ENCODE measurements around the gene PNPLA5. TPM values are rescaled to one million over a fixed set of nuclear protein-coding genes. Genes with fewer than 3 reads are reported as not detected.

PNPLA5 gene
- total RNA-seq, 2 experiments from 2014 or later, result not detected

- Histone ChIP-seq H3K27me3 (ENCODE audit: control insufficient read depth in 1 of 2, insufficient read depth in 2 of 2, low read length in 2 of 2) (peaks cover 32 to 52% of the 10 kb centered on the region in 2 experiments), H3K36me3 (ENCODE audit: insufficient read depth, low read length) (no peaks in the 10 kb centered on the region), H3K4me1 (ENCODE audit: insufficient read depth, low read length) (peaks cover 11% of the 10 kb centered on the region), H3K27ac (ENCODE audit: low read depth in 1 of 2, low read length in 2 of 2) (no peak overlapping the region), H3K4me3 (ENCODE audit: low read length) (no peak overlapping the region), H3K9me3 (ENCODE audit: control insufficient read depth in 1 of 2, insufficient read depth in 1 of 2, low read length in 2 of 2) (peaks cover 0 to 5% of the 10 kb centered on the region in 2 experiments)
- Mint-ChIP-seq H3K9me3 (no peaks in the 10 kb centered on the region), H3K27ac (no peak overlapping the region), H3K36me3 (ENCODE audit: low read depth) (no peaks in the 10 kb centered on the region), H3K27me3 (peaks cover 40% of the 10 kb centered on the region), H3K4me1 (ENCODE audit: low read depth) (no peaks in the 10 kb centered on the region), H3K4me3 (no peak overlapping the region)
- ChIA-PET POLR2A (no interaction called here), CTCF (no interaction called here)
- TF ChIP-seq CTCF (IDR thresholded peaks at IDR 0.05), result no peak
- ATAC-seq (ENCODE audit: poor library complexity) (no peak), DNase-seq (no peak)
- intact Hi-C loops (cut with DNase I, micrococcal nuclease), result no loop called here
Measured at GRCh38 chr22:43892183-43892894, 526 bp upstream of the PNPLA5 start.

- ChIA-PET CTCF (no interaction called here), POLR2A (no interaction called here)
- H3K4me3 Mint-ChIP-seq, result no peak overlapping the region
- no peaks in the 10 kb centered on the region for H3K4me1 Mint-ChIP-seq (ENCODE audit: low read depth)
- intact Hi-C loops (cut with DNase I, micrococcal nuclease), result no loop called here
- H3K36me3 Mint-ChIP-seq (ENCODE audit: low read depth), result no peaks in the 10 kb centered on the region
- H3K27me3 Mint-ChIP-seq, result peaks cover 50% of the 10 kb centered on the region
- H3K27ac Mint-ChIP-seq, result no peak overlapping the region
- DNase-seq (no peak), ATAC-seq (ENCODE audit: poor library complexity) (no peak)
- Histone ChIP-seq H3K9me3 (ENCODE audit: control insufficient read depth in 1 of 2, insufficient read depth in 1 of 2, low read length in 2 of 2) (peaks cover 0 to 5% of the 10 kb centered on the region in 2 experiments), H3K4me3 (ENCODE audit: low read length) (no peak overlapping the region), H3K36me3 (ENCODE audit: insufficient read depth, low read length) (no peaks in the 10 kb centered on the region), H3K4me1 (ENCODE audit: insufficient read depth, low read length) (peaks cover 11% of the 10 kb centered on the region), H3K27ac (ENCODE audit: low read depth in 1 of 2, low read length in 2 of 2) (no peak overlapping the region), H3K27me3 (ENCODE audit: control insufficient read depth in 1 of 2, insufficient read depth in 2 of 2, low read length in 2 of 2) (peaks cover 34 to 54% of the 10 kb centered on the region in 2 experiments)
- no peak for TF ChIP-seq CTCF (IDR thresholded peaks at IDR 0.05)
- H3K9me3 Mint-ChIP-seq, result no peaks in the 10 kb centered on the region
Measured at GRCh38 chr22:43890901-43891331, 897 bp downstream of the PNPLA5 start.

GRCh38 chr22:43889860-43890253 is 2.0 kb downstream of the PNPLA5 start:
- Mint-ChIP-seq H3K4me1 (ENCODE audit: low read depth) (no peaks in the 10 kb centered on the region), H3K27ac (no peak overlapping the region), H3K9me3 (no peaks in the 10 kb centered on the region), H3K36me3 (ENCODE audit: low read depth) (no peaks in the 10 kb centered on the region), H3K4me3 (no peak overlapping the region), H3K27me3 (peaks cover 50% of the 10 kb centered on the region)
- DNase-seq, result no peak
- no peak for TF ChIP-seq CTCF (IDR thresholded peaks at IDR 0.05)
- H3K36me3 ChIP-seq (ENCODE audit: insufficient read depth, low read length), result no peaks in the 10 kb centered on the region
- H3K4me1 ChIP-seq (ENCODE audit: insufficient read depth, low read length), result peaks cover 12% of the 10 kb centered on the region
- peaks cover 0 to 8% of the 10 kb centered on the region in 2 experiments for H3K9me3 ChIP-seq (ENCODE audit: control insufficient read depth in 1 of 2, insufficient read depth in 1 of 2, low read length in 2 of 2)
- ATAC-seq (ENCODE audit: poor library complexity), result no peak
- CTCF ChIA-PET, result no interaction called here
- intact Hi-C loops (cut with DNase I, micrococcal nuclease), result loop anchor here in 1 of 2 experiments (10.0 kb wide), 1 partner anchor 735 kb away; no protein-coding TSS in a partner anchor
- POLR2A ChIA-PET, result no interaction called here
- H3K27ac ChIP-seq (ENCODE audit: low read depth in 1 of 2, low read length in 2 of 2), result no peak overlapping the region
- peaks cover 34 to 54% of the 10 kb centered on the region in 2 experiments for H3K27me3 ChIP-seq (ENCODE audit: control insufficient read depth in 1 of 2, insufficient read depth in 2 of 2, low read length in 2 of 2)
- no peak overlapping the region for H3K4me3 ChIP-seq (ENCODE audit: low read length)
